IPS-18a (cell line): ENCODE results near the gene LIX1.

ENCODE experiments used
- H3K27ac ChIP-seq: one replicate; pipeline ENCODE4 v1.5.1; 2013; ENCODE audit warnings: low read length
- H3K27me3 ChIP-seq: one replicate; pipeline ENCODE4 v1.6.1; 2013; ENCODE audit warnings: mild to moderate bottlenecking, low read length; ENCODE audit not compliant: control insufficient read depth, insufficient read depth
- H3K36me3 ChIP-seq: one replicate; pipeline ENCODE4 v1.6.1; 2013; ENCODE audit warnings: low read depth, low read length; ENCODE audit not compliant: control insufficient read depth
- H3K4me1 ChIP-seq: one replicate; pipeline ENCODE4 v1.6.1; 2013; ENCODE audit warnings: low read depth, low read length; ENCODE audit not compliant: control insufficient read depth
- H3K4me3 ChIP-seq: one replicate; pipeline ENCODE4 v1.5.1; 2013; ENCODE audit warnings: low read length
- H3K9ac ChIP-seq: one replicate; pipeline ENCODE4 v1.6.1; 2013; ENCODE audit warnings: mild to moderate bottlenecking, low read length, moderate library complexity
- H3K9me3 ChIP-seq: one replicate; pipeline ENCODE4 v1.6.1; 2013; ENCODE audit warnings: low read depth, low read length; ENCODE audit not compliant: control insufficient read depth

Gene LIX1

GRCh38 chr5:97071993-97072392 lies 70.4 kb downstream of the LIX1 start:
- no peaks in the 10 kb centered on the region for H3K36me3 ChIP-seq
- H3K27ac ChIP-seq, result no peak overlapping the region
- H3K4me3 ChIP-seq, result no peak overlapping the region
- no peaks in the 10 kb centered on the region for H3K27me3 ChIP-seq
- H3K4me1 ChIP-seq, result no peaks in the 10 kb centered on the region
- no peak overlapping the region for H3K9ac ChIP-seq
- H3K9me3 ChIP-seq, result no peaks in the 10 kb centered on the region

DNA sequence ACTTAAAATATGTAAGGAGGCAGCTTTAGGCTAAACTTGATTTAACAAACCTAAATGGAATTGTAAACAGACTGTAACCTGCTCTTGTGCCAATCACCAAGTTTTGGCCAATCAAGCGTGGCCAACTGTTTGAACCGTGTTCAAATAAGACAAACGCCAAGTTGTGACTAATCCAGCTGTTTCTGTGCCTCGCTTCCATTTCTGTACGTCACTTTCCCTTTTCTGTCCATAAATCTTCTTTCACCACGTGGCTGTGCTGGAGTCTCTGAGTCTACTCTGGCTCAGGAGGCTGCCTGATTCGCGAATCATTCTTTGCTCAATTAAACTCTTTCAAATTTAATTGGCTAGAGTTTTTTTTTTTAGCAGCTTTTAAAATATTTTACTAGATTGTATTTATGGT lies 71.3 kb downstream of the LIX1 start:
- no peaks in the 10 kb centered on the region for H3K36me3 ChIP-seq
- H3K27me3 ChIP-seq, result no peaks in the 10 kb centered on the region
- no peak overlapping the region for H3K4me3 ChIP-seq
- no peak overlapping the region for H3K27ac ChIP-seq
- H3K9me3 ChIP-seq, result no peaks in the 10 kb centered on the region
- H3K4me1 ChIP-seq, result peaks cover under 1% of the 10 kb centered on the region
- no peak overlapping the region for H3K9ac ChIP-seq

GRCh38 chr5:97070234-97070633 lies 72.2 kb downstream of the LIX1 start:
- Histone ChIP-seq H3K9me3 (no peaks in the 10 kb centered on the region), H3K27ac (no peak overlapping the region), H3K4me3 (no peak overlapping the region), H3K9ac (no peak overlapping the region), H3K27me3 (no peaks in the 10 kb centered on the region), H3K4me1 (peaks cover 9% of the 10 kb centered on the region), H3K36me3 (no peaks in the 10 kb centered on the region)

GRCh38 chr5:97067296-97067850 lies 75.0 kb downstream of the LIX1 start:
- H3K36me3 ChIP-seq, result no peaks in the 10 kb centered on the region
- H3K9ac ChIP-seq, result no peak overlapping the region
- no peak overlapping the region for H3K4me3 ChIP-seq
- H3K27ac ChIP-seq, result no peak overlapping the region
- H3K4me1 ChIP-seq, result peaks cover 11% of the 10 kb centered on the region
- no peaks in the 10 kb centered on the region for H3K27me3 ChIP-seq
- H3K9me3 ChIP-seq, result no peaks in the 10 kb centered on the region

- no peak overlapping the region for H3K27ac ChIP-seq
- no peak overlapping the region for H3K4me3 ChIP-seq
- H3K4me1 ChIP-seq, result peaks cover 11% of the 10 kb centered on the region
- no peaks in the 10 kb centered on the region for H3K36me3 ChIP-seq
- H3K27me3 ChIP-seq, result no peaks in the 10 kb centered on the region
- no peaks in the 10 kb centered on the region for H3K9me3 ChIP-seq
- H3K9ac ChIP-seq, result no peak overlapping the region
These were observed 76.9 kb downstream of the LIX1 start for GRCh38 chr5:97065475-97065874.

DNA sequence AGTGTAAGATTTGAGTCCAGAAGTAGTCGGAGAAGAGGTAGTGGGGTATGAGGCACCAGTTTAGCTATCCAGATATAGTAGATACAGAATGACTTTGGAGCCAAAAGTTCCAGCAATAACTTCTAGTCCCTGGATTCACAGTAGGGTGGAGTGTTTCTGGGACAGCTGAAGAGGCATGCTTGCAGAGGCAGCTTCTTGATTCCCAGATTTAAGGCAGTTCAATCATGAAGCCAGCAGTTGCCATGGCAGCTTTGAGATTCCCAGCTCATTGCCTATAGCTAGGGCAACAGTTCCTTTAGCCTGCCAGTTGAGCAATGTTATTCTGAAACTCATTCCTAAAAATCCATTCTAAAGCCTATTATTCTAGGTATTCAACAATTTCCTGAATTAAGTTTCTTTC lies 79.2 kb downstream of the LIX1 start:
- no peaks in the 10 kb centered on the region for H3K9me3 ChIP-seq
- H3K9ac ChIP-seq, result no peak overlapping the region
- H3K4me1 ChIP-seq, result peaks cover 11% of the 10 kb centered on the region
- H3K36me3 ChIP-seq, result no peaks in the 10 kb centered on the region
- no peak overlapping the region for H3K27ac ChIP-seq
- H3K4me3 ChIP-seq, result no peak overlapping the region
- no peaks in the 10 kb centered on the region for H3K27me3 ChIP-seq

DNA sequence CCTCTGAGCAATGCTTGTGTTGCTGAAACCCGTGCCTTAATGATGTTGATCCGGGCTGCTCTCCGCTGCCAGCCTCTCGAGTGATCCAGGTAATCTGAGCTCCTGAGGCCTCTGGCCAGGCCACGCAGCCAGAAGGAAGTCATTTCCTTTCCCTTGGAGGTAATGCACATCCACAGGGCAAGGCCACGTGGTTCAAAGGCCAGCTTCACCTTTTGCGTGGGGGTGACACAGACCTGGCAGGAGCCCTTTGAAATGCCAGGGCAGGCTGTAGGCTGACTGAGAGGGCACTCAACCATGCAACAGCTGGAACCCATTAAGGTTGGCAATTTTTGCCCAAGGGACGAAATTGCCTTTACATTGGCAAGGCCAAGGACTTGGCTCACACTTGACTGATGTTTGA lies 80.4 kb downstream of the LIX1 start:
- H3K9me3 ChIP-seq, result no peaks in the 10 kb centered on the region

GRCh38 chr5:97056263-97056662 lies 86.1 kb downstream of the LIX1 start:
- Histone ChIP-seq H3K36me3 (no peaks in the 10 kb centered on the region), H3K27me3 (no peaks in the 10 kb centered on the region), H3K9me3 (no peaks in the 10 kb centered on the region), H3K27ac (no peak overlapping the region), H3K9ac (no peak overlapping the region), H3K4me1 (no peaks in the 10 kb centered on the region), H3K4me3 (no peak overlapping the region)

More for the DNA sequence above, 80.4 kb downstream of the LIX1 start:
- Histone ChIP-seq H3K27ac (no peak overlapping the region), H3K9ac (no peak overlapping the region), H3K4me1 (peaks cover 11% of the 10 kb centered on the region), H3K36me3 (no peaks in the 10 kb centered on the region), H3K4me3 (no peak overlapping the region), H3K27me3 (no peaks in the 10 kb centered on the region)

DNA sequence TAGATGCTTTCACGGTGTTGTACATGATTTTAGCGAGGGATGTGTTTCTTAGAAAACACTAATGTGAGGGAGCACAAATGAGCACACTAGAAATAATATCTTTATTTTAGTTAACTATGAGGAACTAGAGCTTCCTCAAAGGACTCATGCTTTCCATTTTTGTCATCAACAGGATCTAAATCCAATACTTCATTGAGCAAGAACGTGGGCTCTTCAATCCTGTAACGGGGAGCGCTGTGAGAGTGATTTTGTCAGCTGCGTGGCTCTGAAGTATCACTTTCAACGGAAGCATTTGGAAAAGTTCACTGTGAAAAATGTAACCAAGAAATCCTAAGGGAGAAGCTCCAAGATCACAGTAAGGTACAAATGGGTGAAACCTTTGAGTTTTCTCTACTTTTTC lies 93.2 kb downstream of the LIX1 start:
- Histone ChIP-seq H3K9me3 (no peaks in the 10 kb centered on the region), H3K4me3 (no peak overlapping the region), H3K4me1 (no peaks in the 10 kb centered on the region), H3K36me3 (no peaks in the 10 kb centered on the region), H3K27me3 (no peaks in the 10 kb centered on the region), H3K27ac (no peak overlapping the region), H3K9ac (no peak overlapping the region)

- H3K4me3 ChIP-seq, result no peak overlapping the region
- H3K9me3 ChIP-seq, result no peaks in the 10 kb centered on the region
- H3K36me3 ChIP-seq, result no peaks in the 10 kb centered on the region
- no peak overlapping the region for H3K9ac ChIP-seq
- no peaks in the 10 kb centered on the region for H3K27me3 ChIP-seq
- no peak overlapping the region for H3K27ac ChIP-seq
- peaks cover 3% of the 10 kb centered on the region for H3K4me1 ChIP-seq
These were observed 95.3 kb downstream of the LIX1 start for GRCh38 chr5:97047076-97047475.

GRCh38 chr5:97046270-97046982 lies 96.0 kb downstream of the LIX1 start:
- no peaks in the 10 kb centered on the region for H3K36me3 ChIP-seq
- no peak overlapping the region for H3K9ac ChIP-seq
- H3K4me1 ChIP-seq, result peaks cover 3% of the 10 kb centered on the region
- H3K27me3 ChIP-seq, result no peaks in the 10 kb centered on the region
- no peak overlapping the region for H3K27ac ChIP-seq
- no peak overlapping the region for H3K4me3 ChIP-seq
- H3K9me3 ChIP-seq, result no peaks in the 10 kb centered on the region

DNA sequence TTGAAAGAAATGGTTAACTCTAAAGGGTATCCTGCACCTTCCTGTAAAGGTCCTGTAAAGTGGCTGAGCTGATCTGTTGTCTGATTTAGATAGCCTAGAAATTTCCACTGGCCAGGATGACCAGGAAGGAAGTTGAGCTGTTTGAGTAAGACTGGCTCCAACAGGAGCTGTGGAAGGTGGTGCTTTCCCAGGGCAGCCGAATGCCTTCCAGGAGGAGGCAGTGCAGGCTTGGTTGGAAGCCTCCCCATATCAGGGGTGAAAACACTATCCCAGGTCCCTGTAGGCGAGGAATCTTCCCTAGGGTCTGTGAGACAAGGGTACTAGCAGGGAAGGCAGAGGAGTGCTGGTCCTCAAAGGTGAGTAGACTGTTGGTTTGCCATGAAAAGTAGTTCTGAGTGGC lies 98.4 kb downstream of the LIX1 start:
- Histone ChIP-seq H3K27me3 (no peaks in the 10 kb centered on the region), H3K36me3 (no peaks in the 10 kb centered on the region), H3K9me3 (no peaks in the 10 kb centered on the region), H3K9ac (no peak overlapping the region), H3K4me3 (no peak overlapping the region), H3K27ac (no peak overlapping the region), H3K4me1 (peaks cover 3% of the 10 kb centered on the region)
